Spleen (tissue), 11 donors: ENCODE results near the gene RANBP17. TPM values are rescaled to one million over a fixed set of nuclear protein-coding genes. Genes with fewer than 3 reads are reported as not detected.

Experiments used
- DNase-seq: peaks from one replicate; pipeline ENCODE4 v3.0.0-alpha.2; 2020
- H3K27ac ChIP-seq, 8 donors: fragments of 200-600 bp; sonication (generic) in 7 of 8; 1 replicate in 4 of 8; 2 replicates in 4 of 8; pipeline versions ENCODE4 v1.5.0 to v1.8.0; 2016 to 2021; ENCODE audit warnings: inconsistent platforms in 4 of 8, mild to moderate bottlenecking in 4 of 8, moderate library complexity in 1 of 8
- H3K27me3 ChIP-seq, 7 donors: fragments of 200-600 bp; sonication (generic) in 6 of 7; replicated peaks in 1 of 7; 1 replicate in 4 of 7; 2 replicates in 3 of 7; pipeline versions ENCODE4 v1.5.0 to v1.8.0; 2016 to 2021; ENCODE audit warnings: inconsistent platforms in 3 of 7, mild to moderate bottlenecking in 1 of 7
- H3K36me3 ChIP-seq, 6 donors: fragments of 200-600 bp; sonication (generic) in 5 of 6; 1 replicate in 4 of 6; 2 replicates in 2 of 6; pipeline versions ENCODE4 v1.5.0 to v1.8.0; 2016 to 2021; ENCODE audit warnings: inconsistent platforms in 2 of 6
- H3K4me1 ChIP-seq, 6 donors: fragments of 200-600 bp; sonication (generic) in 5 of 6; 1 replicate in 3 of 6; 2 replicates in 3 of 6; pipeline versions ENCODE4 v1.5.0 to v1.8.0; 2016 to 2021; ENCODE audit warnings: inconsistent platforms in 3 of 6
- H3K4me3 ChIP-seq, 8 donors: fragments of 200-600 bp; sonication (generic) in 7 of 8; 1 replicate in 4 of 8; 2 replicates in 4 of 8; pipeline versions ENCODE4 v1.5.0 to v1.8.0; 2016 to 2021; ENCODE audit warnings: inconsistent platforms in 4 of 8, mild to moderate bottlenecking in 4 of 8, moderate library complexity in 2 of 8
- H3K9me3 ChIP-seq, 8 donors: fragments of 200-600 bp; sonication (generic) in 7 of 8; 1 replicate in 4 of 8; 2 replicates in 4 of 8; pipeline versions ENCODE4 v1.5.0 to v1.8.0; 2016 to 2021; ENCODE audit warnings: inconsistent platforms in 4 of 8
- POLR2A ChIP-seq, 3 donors: fragments of 450-650 bp; IDR thresholded peaks; one replicate each; pipeline ENCODE4 v1.5.1; 2017; ENCODE audit warnings: antibody characterized with exemption in 3 of 3, mild to moderate bottlenecking in 1 of 3
- POLR2AphosphoS5 ChIP-seq, 3 donors: sonication (generic); formaldehyde crosslinking; IDR thresholded peaks; one replicate each; pipeline ENCODE4 v1.5.1; 2017; ENCODE audit warnings: antibody characterized with exemption in 3 of 3
- WGBS, 5 donors: extraction: QIAGEN DNeasy Blood & Tissue Kit in 3 of 5; methylation state at CpG; one replicate each; pipeline versions ENCODE4 v1.1.5 to v1.1.7; 2013 to 2018; 5-methylcytosine and 5-hydroxymethylcytosine counted together
- intact Hi-C: fragments of 100-400 bp; cut with DNase I; formaldehyde crosslinking; loops from one replicate; pipeline ENCODE4 v1.15.0; 2023; ENCODE audit warnings: low total_unique reads
- polyA plus RNA-seq, 3 donors: library from polyadenylated mRNA; stranded (reverse); fragments of 200-250 nt; gene quantifications; one replicate each; pipeline ENCODE4 v1.2.1, GENCODE V29; 2013
- total RNA-seq, 7 donors: library from RNA; depleted of rRNA in 3 of 7; stranded (reverse); fragments of >200 nt in 3 of 7; fragmentation: NEBNext Ultra II Directional in 4 of 7; extraction: Animal tissue kit (Norgen Biotek cat#: 25700) in 4 of 7; gene quantifications; one replicate each; pipeline versions ENCODE4 v1.1.0 to v1.2.1, GENCODE V29; 2016 to 2021
- TF ChIP-seq, protein P1 (sequence below), 11 experiments: fragments of 200-600 bp in 7 of 11; fragments of 450-650 bp in 4 of 11; sonication (generic) in 4 of 11; IDR thresholded peaks in 8 of 11; conservative IDR thresholded peaks in 3 of 11; 1 replicate in 7 of 11; 2 replicates in 4 of 11; pipeline versions ENCODE4 v1.4.0 to v1.8.0; 2016 to 2021; ENCODE audit warnings: antibody characterized with exemption in 11 of 11, inconsistent platforms in 4 of 11, mild to moderate bottlenecking in 1 of 11
- donor health status: healthy with polysubstance abuse.
- donor health status: DM: no; HTN: no; CAD: no; lungs with moderate emphysema.
- donor health status: DM: no; HTN: no; CAD: no.
- donor health status: Bipolar disorder and iron deficiency.
- donor health status: healthy.
- donor health status: DM: no; HTN: no; CAD: no.
- donor health status: DM: yes; HTN: yes; CAD: no.

Gene RANBP17
- total and polyA plus RNA-seq, 10 donors, result 0.56 to 6.6 (median 3.4) TPM

- DNase-seq, result no peak
Measured at GRCh38 chr5:171314728-171315385, 453.0 kb downstream of the RANBP17 start.

DNA sequence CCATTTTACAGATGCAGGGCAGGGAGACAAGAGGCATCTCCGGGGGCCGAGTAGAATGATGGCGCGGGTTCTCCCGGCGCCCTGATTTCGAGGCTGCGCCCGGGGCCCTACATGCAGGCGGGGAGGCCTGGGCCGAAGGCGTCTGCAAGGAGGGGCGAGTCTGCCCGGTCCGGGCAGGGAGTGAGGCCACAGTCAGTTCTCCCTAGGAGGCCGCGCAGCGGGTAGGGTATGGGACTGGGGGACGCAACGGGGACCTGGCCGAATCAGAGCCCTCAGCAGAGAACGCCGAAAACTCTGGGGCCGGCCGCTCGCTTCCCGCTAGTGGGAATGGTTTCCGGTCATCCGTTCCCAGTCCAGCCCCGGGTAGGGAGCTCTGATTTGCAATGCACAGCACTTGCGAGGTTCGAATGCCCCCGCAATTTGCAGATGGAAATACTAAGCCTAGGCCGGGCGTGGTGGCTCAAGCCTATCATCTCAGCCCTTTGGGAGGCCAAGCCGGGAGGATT is 453.6 kb downstream of the RANBP17 start:
- DNase-seq, result no peak
- Histone ChIP-seq H3K27ac (no peak overlapping the region), H3K4me3 (peak overlapping the region in 4 of 8 donors; percentile 1 to 45 (median 16)), H3K4me1 (peaks cover 26 to 68% (median 61%) of the 10 kb centered on the region in 6 donors), H3K9me3 (no peaks in the 10 kb centered on the region), H3K36me3 (no peaks in the 10 kb centered on the region), H3K27me3 (peaks cover 27 to 100% (median 90%) of the 10 kb centered on the region in 7 donors)
- 2 to 7% (median 6%) methylated on average over 19 to 36 of the region's 36 CpGs for WGBS, 5 donors
- TF ChIP-seq POLR2AphosphoS5 (IDR thresholded peaks at IDR 0.05) (no peak), POLR2A (IDR thresholded peaks at IDR 0.05) (no peak)
- TF ChIP-seq, protein P1, sequence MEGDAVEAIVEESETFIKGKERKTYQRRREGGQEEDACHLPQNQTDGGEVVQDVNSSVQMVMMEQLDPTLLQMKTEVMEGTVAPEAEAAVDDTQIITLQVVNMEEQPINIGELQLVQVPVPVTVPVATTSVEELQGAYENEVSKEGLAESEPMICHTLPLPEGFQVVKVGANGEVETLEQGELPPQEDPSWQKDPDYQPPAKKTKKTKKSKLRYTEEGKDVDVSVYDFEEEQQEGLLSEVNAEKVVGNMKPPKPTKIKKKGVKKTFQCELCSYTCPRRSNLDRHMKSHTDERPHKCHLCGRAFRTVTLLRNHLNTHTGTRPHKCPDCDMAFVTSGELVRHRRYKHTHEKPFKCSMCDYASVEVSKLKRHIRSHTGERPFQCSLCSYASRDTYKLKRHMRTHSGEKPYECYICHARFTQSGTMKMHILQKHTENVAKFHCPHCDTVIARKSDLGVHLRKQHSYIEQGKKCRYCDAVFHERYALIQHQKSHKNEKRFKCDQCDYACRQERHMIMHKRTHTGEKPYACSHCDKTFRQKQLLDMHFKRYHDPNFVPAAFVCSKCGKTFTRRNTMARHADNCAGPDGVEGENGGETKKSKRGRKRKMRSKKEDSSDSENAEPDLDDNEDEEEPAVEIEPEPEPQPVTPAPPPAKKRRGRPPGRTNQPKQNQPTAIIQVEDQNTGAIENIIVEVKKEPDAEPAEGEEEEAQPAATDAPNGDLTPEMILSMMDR (IDR thresholded peaks at IDR 0.05 in 8 of 11, conservative IDR thresholded peaks at IDR 0.05 in 3 of 11), result no peak
- intact Hi-C loops, result no loop called here

More at GRCh38 chr5:171314728-171315385, 453.0 kb downstream of the RANBP17 start:
- no peaks in the 10 kb centered on the region for H3K36me3 ChIP-seq
- intact Hi-C loops, result no loop called here
- H3K27me3 ChIP-seq, result peaks cover 29 to 100% (median 90%) of the 10 kb centered on the region in 7 donors
- peaks cover 26 to 74% (median 63%) of the 10 kb centered on the region in 6 donors for H3K4me1 ChIP-seq
- no peaks in the 10 kb centered on the region for H3K9me3 ChIP-seq
- H3K27ac ChIP-seq, result no peak overlapping the region
- WGBS, 5 donors, result 5 to 8% (median 6%) methylated on average over 28 to 53 of the region's 53 CpGs
- H3K4me3 ChIP-seq, result peak overlapping the region in 4 of 8 donors; percentile 1 to 45 (median 16)
- TF ChIP-seq POLR2A (IDR thresholded peaks at IDR 0.05) (no peak), POLR2AphosphoS5 (IDR thresholded peaks at IDR 0.05) (peak in 1 of 3 donors; percentile 10)
- TF ChIP-seq, protein P1 (IDR thresholded peaks at IDR 0.05 in 8 of 11, conservative IDR thresholded peaks at IDR 0.05 in 3 of 11), result no peak

DNA sequence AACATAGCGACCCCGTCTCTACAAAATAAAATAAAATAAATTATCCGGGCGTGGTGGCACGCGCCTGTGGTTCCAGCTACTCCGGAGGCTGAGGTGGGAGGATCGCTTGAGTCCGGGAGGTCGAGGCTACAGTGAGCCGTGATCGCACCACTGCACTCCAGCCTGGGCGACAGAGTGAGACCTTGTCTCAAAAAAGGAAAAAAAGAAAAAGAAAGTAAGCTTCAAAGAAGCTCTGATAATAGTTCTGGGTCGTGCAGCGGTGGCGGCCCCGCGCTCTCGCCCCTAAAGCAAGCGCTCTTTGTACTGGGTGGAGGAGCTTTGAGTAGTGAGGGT is 454.1 kb downstream of the RANBP17 start:
- H3K27me3 ChIP-seq, result peaks cover 26 to 100% (median 91%) of the 10 kb centered on the region in 7 donors
- no peaks in the 10 kb centered on the region for H3K36me3 ChIP-seq
- WGBS, 5 donors, result 10 to 18% (median 13%) methylated on average over 20 of the region's 20 CpGs
- DNase-seq, result no peak
- no peak overlapping the region for H3K27ac ChIP-seq
- intact Hi-C loops, result no loop called here
- H3K9me3 ChIP-seq, result no peaks in the 10 kb centered on the region
- peak overlapping the region in 4 of 8 donors; percentile 6 to 45 (median 12) for H3K4me3 ChIP-seq
- TF ChIP-seq POLR2AphosphoS5 (IDR thresholded peaks at IDR 0.05), result no peak
- TF ChIP-seq, protein P1 (IDR thresholded peaks at IDR 0.05 in 8 of 11, conservative IDR thresholded peaks at IDR 0.05 in 3 of 11), result no peak
- no peak for TF ChIP-seq POLR2A (IDR thresholded peaks at IDR 0.05)
- peaks cover 23 to 63% (median 58%) of the 10 kb centered on the region in 6 donors for H3K4me1 ChIP-seq
